HL-60 (cell line): ENCODE measurements around the gene BUB3.
A peak's percentile ranks its signal among the peaks of the same experiment; 100 is the strongest.
"Not testable (repeated sequence)": the region's sequence is repeated elsewhere in the genome, so short reads cannot be mapped to it uniquely, and the experiment has no call there.

Experiments
- DNase-seq, 2 experiments: peaks; one replicate each; pipeline ENCODE4 v3.0.0-alpha.2; 2010 to 2020; ENCODE audit warnings: low read depth in 1 of 2, low spot score in 1 of 2
- H3K27ac ChIP-seq: fragments of 250-450 bp; sonication (Bioruptor Pico); replicated peaks from 2 replicates; pipeline ENCODE4 v1.5.1; 2020; ENCODE audit warnings: mild to moderate bottlenecking, moderate library complexity
- H3K27me3 ChIP-seq: fragments of 250-450 bp; sonication (Bioruptor Pico); 2 replicates; pipeline ENCODE4 v1.5.1; 2021; ENCODE audit warnings: mild to moderate bottlenecking, moderate library complexity; ENCODE audit not compliant: insufficient read depth, poor library complexity, severe bottlenecking
- H3K4me3 ChIP-seq: replicated peaks from 2 replicates; pipeline ENCODE4 v1.5.1; 2011; ENCODE audit warnings: mild to moderate bottlenecking, control low read depth, low read length; ENCODE audit not compliant: insufficient read depth
- CTCF ChIP-seq: IDR thresholded peaks from one replicate; pipeline ENCODE4 v1.5.1; 2011; ENCODE audit warnings: low read length, control low read depth, inconsistent platforms; ENCODE audit not compliant: insufficient read depth
- GABPA ChIP-seq: IDR thresholded peaks from 2 replicates; pipeline ENCODE4 v1.6.1; 2012; ENCODE audit warnings: low read depth
- POLR2AphosphoS5 ChIP-seq: IDR thresholded peaks from 2 replicates; pipeline ENCODE4 v1.6.1; 2012; ENCODE audit warnings: low read depth
- REST ChIP-seq: IDR thresholded peaks from 2 replicates; pipeline ENCODE4 v1.6.1; 2012; ENCODE audit warnings: low read depth; ENCODE audit not compliant: insufficient replicate concordance
- SPI1 ChIP-seq: IDR thresholded peaks from 2 replicates; pipeline ENCODE4 v1.6.1; 2012; ENCODE audit warnings: low read depth, mild to moderate bottlenecking, borderline replicate concordance

BUB3 gene

GRCh38 chr10:123170961-123171360 is 16.8 kb downstream of the BUB3 start:
- no peak for DNase-seq
- no peaks in the 10 kb centered on the region for H3K27me3 ChIP-seq
- no peak overlapping the region for H3K27ac ChIP-seq
- H3K4me3 ChIP-seq: no peak overlapping the region
- TF ChIP-seq GABPA (no peak), SPI1 (no peak), REST (no peak), POLR2AphosphoS5 (no peak), CTCF (no peak)

GRCh38 chr10:123171616-123172015 is 17.4 kb downstream of the BUB3 start:
- not testable (repeated sequence) for H3K27ac ChIP-seq, DNase-seq, H3K27me3 ChIP-seq, H3K4me3 ChIP-seq

GRCh38 chr10:123175389-123176387 is 21.5 kb downstream of the BUB3 start:
- TF ChIP-seq SPI1 (peak; percentile 70), GABPA (no peak)
- DNase-seq: no peak
- no peaks in the 10 kb centered on the region for H3K27me3 ChIP-seq
- no peak overlapping the region for H3K4me3 ChIP-seq
- H3K27ac ChIP-seq: no peak overlapping the region

- H3K4me3 ChIP-seq, DNase-seq, H3K27ac ChIP-seq, H3K27me3 ChIP-seq: not testable (repeated sequence)
Measured at GRCh38 chr10:123178390-123178789, 24.2 kb downstream of the BUB3 start.

- no peak for DNase-seq
- H3K27ac ChIP-seq: no peak overlapping the region
- TF ChIP-seq GABPA (no peak), SPI1 (no peak), REST (no peak), CTCF (no peak), POLR2AphosphoS5 (no peak)
- H3K27me3 ChIP-seq: no peaks in the 10 kb centered on the region
- H3K4me3 ChIP-seq: no peak overlapping the region
Measured at GRCh38 chr10:123180101-123181090, 26.2 kb downstream of the BUB3 start.
